Activated CD8-positive, alpha-beta T cell treated with anti-CD3 and anti-CD28 coated beads, Interleukin-2, amount 10 ng/mL, durations not matched to agents 7 days and 5 days (primary cell): ENCODE results near the gene CLMP. TPM values are rescaled to one million over a fixed set of nuclear protein-coding genes. Genes with fewer than 3 reads are reported as not detected.

ENCODE experiments used
- ATAC-seq: fragments of 150-1000 bp; cut with Tn5 transposase; one replicate; pipeline ENCODE4 v1.10.0; 2021; ENCODE audit warnings: moderate library complexity
- CTCF ChIA-PET: fragments of 350-600 bp; sonication (Branson Sonifier 250); formaldehyde crosslinking; loops from one replicate; lab custom pipeline; 2021; ENCODE audit warnings: antibody characterized with exemption; lab: Charles Lee
- POLR2A ChIA-PET: fragments of 350-600 bp; sonication (Branson Sonifier 250); formaldehyde crosslinking; loops from one replicate; lab custom pipeline; 2021; ENCODE audit warnings: antibody characterized with exemption; lab: Charles Lee
- DNase-seq: peaks from one replicate; pipeline ENCODE4 v3.0.0-alpha.2; 2020
- H3K27ac Mint-ChIP-seq: one replicate; pipeline ENCODE4 v1.8.0; 2021; ENCODE audit warnings: mild to moderate bottlenecking, mixed read lengths
- H3K27me3 Mint-ChIP-seq: one replicate; pipeline ENCODE4 v1.8.0; 2021; ENCODE audit warnings: low read depth, mixed read lengths
- H3K36me3 Mint-ChIP-seq: one replicate; pipeline ENCODE4 v1.8.0; 2021; ENCODE audit warnings: low read depth, mixed read lengths
- H3K4me1 Mint-ChIP-seq: one replicate; pipeline ENCODE4 v1.8.0; 2021; ENCODE audit warnings: low read depth, mixed read lengths
- H3K4me3 Mint-ChIP-seq: one replicate; pipeline ENCODE4 v1.8.0; 2021; ENCODE audit warnings: mild to moderate bottlenecking, mixed read lengths
- H3K9me3 Mint-ChIP-seq: one replicate; pipeline ENCODE4 v1.8.0; 2022; ENCODE audit warnings: mixed read lengths; ENCODE audit not compliant: insufficient read depth
- total RNA-seq, 2 experiments: library from RNA; stranded (reverse); gene quantifications; one replicate each; pipeline ENCODE4 v1.2.3, GENCODE V29; 2021

The CLMP gene
- total RNA-seq, 2 experiments from 2014 or later = 0.29 TPM

DNA sequence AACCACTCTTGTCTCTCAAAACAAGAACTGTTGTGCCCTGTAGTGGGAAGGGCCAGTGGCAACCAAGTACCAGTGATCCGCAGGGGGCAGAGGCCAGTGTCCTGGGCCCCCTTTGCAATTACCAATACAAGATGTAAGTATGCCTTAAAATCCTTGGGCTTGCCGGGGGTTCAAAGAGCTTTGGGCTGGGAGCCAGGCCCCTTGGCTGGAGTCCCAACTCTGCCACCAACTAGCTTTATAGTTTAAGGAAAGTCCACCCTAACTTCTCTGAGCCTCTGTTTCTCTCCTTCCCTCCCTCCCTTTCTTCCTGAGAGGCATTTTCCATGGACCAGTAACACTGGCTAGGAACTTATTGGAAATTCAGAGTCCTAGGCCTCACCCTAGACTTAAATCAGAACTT, 15.5 kb downstream of the CLMP start:
- Mint-ChIP-seq H3K4me3 (no peak overlapping the region), H3K27ac (no peak overlapping the region), H3K4me1 (no peaks in the 10 kb centered on the region), H3K36me3 (no peaks in the 10 kb centered on the region), H3K9me3 (no peaks in the 10 kb centered on the region), H3K27me3 (peaks cover 16% of the 10 kb centered on the region)
- ChIA-PET POLR2A (no interaction called here), CTCF (interaction anchor here (1.7 kb wide), 1 partner anchor 68 kb away, joined by 6 read pairs; no protein-coding TSS in a partner anchor)
- DNase-seq = no peak
- no peak for ATAC-seq

DNA sequence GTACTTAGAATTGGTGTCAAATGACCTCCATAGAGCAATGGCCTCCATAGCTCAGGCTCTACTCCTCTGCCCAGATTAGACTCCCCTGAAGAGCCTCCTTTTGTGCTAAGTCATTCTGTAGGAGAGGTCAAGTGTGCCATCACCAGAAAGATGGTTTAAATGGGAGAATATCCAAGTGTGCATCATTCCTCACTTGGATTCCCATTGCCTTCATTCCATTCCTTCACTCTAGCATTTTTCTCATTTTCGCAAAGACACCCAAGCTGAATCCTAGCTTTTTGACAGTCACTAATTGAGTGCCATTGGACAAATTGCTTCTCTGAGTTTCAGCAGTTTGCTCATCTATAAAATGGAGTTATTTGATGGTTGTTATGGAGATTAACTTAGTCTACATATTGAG, 16.9 kb downstream of the CLMP start:
- no peaks in the 10 kb centered on the region for H3K36me3 Mint-ChIP-seq
- no peaks in the 10 kb centered on the region for H3K9me3 Mint-ChIP-seq
- no peaks in the 10 kb centered on the region for H3K4me1 Mint-ChIP-seq
- H3K27me3 Mint-ChIP-seq = peaks cover 13% of the 10 kb centered on the region
- H3K27ac Mint-ChIP-seq = no peak overlapping the region
- H3K4me3 Mint-ChIP-seq = no peak overlapping the region
- DNase-seq = no peak
- ATAC-seq = no peak
- ChIA-PET POLR2A (no interaction called here), CTCF (interaction anchor here (1.2 to 1.7 kb wide), 2 partner anchors 69 to 83 kb away, joined by 3 to 6 read pairs; no protein-coding TSS in a partner anchor)

DNA sequence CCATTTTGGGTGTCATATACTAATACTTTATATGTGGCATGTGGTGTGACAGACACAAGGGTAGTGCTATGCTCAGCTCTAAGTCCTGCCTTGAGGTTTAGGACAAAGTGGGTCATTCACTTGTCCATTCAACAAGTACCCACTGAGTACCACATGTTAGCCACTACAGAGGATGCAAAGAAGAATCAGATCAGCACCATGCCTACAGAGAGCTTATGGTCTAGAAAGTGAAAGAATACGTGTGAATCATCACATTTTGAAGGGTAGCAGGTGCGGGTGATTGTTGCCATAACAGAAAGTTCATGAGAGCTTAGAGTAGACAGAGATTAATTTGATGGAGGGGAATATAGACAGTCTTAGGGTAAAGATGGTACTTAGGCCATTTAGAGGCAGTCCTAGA, 18.3 kb downstream of the CLMP start:
- H3K36me3 Mint-ChIP-seq = no peaks in the 10 kb centered on the region
- ATAC-seq (no peak), DNase-seq (no peak)
- H3K4me1 Mint-ChIP-seq = no peaks in the 10 kb centered on the region
- no peak overlapping the region for H3K4me3 Mint-ChIP-seq
- POLR2A ChIA-PET = no interaction called here
- peaks cover 3% of the 10 kb centered on the region for H3K27me3 Mint-ChIP-seq
- no peaks in the 10 kb centered on the region for H3K9me3 Mint-ChIP-seq
- CTCF ChIA-PET = interaction anchor here (1.7 kb wide), 1 partner anchor 14 kb away, joined by 4 read pairs; no protein-coding TSS in a partner anchor
- H3K27ac Mint-ChIP-seq = no peak overlapping the region

DNA sequence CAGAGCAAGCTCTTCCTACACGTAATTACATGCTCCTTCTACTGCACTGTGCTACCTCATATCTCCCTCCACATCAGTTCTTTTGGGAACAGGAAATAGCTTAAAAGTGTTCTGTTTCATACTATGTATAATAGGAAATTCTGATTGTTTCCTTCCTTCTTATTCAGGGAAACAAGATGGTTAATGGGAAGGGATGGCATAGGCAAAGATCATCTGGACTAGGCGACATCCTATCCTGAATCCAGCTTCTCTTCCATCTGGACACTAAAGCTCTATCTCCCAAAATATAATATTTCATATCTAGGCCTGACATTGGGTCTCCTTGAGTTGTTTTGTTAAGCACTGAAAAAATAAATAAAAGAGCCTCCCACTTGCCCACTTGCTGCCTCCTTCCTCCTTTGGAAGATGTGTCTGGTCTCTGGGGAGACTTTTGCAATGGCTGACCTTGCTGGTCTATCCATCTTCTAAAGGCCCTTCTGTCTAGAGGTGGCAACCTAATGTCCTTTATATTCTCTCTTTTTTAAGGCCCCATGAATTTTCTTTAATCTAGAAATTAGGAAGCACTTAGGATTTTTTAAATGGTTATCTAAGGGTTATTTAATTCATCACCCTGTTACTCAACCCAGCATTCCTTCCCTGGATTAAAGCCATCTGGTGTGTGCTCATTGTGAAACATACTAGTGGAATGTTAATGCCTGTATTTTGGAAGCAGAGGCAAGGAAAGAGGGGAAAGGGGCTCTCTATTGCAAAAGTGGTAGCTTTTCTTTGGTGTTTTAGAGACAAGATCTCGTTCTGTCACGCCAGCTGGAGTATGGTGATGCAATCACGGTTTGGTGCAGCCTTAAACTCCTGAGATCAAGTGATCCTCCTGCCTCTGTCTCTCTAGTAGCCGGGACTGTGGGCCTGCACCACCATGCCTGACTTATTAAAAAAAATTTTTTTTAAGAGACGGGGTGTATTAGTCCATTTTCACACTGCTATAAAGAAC, 20.6 kb downstream of the CLMP start:
- ATAC-seq (no peak), DNase-seq (no peak)
- no peaks in the 10 kb centered on the region for H3K9me3 Mint-ChIP-seq
- CTCF ChIA-PET = interaction anchor here (0.8 to 1.9 kb wide), 6 partner anchors 9 to 233 kb away, joined by 3 to 5 read pairs (median 4); no protein-coding TSS in a partner anchor
- peaks cover 4% of the 10 kb centered on the region for H3K27me3 Mint-ChIP-seq
- H3K4me3 Mint-ChIP-seq = no peak overlapping the region
- POLR2A ChIA-PET = interaction anchor here (0.5 kb wide), 1 partner anchor 645 kb away, joined by 4 read pairs; no protein-coding TSS in a partner anchor
- H3K4me1 Mint-ChIP-seq = no peaks in the 10 kb centered on the region
- H3K36me3 Mint-ChIP-seq = no peaks in the 10 kb centered on the region
- no peak overlapping the region for H3K27ac Mint-ChIP-seq

DNA sequence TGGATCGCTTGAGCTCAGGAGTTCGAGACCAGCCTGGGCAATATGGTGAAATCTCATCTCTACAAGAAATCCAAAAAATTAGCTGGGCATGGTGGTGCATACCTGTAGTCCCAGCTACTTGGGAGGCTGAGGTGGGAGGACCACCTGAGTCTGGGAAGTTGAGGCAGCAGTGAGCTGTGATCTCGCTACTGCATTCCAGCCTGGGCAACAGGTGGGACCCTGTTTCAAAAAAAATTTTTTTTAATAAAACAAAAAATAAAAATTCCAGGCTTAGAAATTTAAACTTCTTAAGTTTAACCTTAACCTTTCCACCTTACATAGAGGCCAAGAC, 21.2 kb downstream of the CLMP start:
- no peak for DNase-seq
- ChIA-PET POLR2A (no interaction called here), CTCF (interaction anchor here (0.8 to 1.7 kb wide), 5 partner anchors 9 to 234 kb away, joined by 3 to 4 read pairs (median 4); no protein-coding TSS in a partner anchor)
- no peak overlapping the region for H3K27ac Mint-ChIP-seq
- no peaks in the 10 kb centered on the region for H3K9me3 Mint-ChIP-seq
- ATAC-seq = no peak
- no peak overlapping the region for H3K4me3 Mint-ChIP-seq
- H3K27me3 Mint-ChIP-seq = peaks cover 7% of the 10 kb centered on the region
- no peaks in the 10 kb centered on the region for H3K36me3 Mint-ChIP-seq
- no peaks in the 10 kb centered on the region for H3K4me1 Mint-ChIP-seq

DNA sequence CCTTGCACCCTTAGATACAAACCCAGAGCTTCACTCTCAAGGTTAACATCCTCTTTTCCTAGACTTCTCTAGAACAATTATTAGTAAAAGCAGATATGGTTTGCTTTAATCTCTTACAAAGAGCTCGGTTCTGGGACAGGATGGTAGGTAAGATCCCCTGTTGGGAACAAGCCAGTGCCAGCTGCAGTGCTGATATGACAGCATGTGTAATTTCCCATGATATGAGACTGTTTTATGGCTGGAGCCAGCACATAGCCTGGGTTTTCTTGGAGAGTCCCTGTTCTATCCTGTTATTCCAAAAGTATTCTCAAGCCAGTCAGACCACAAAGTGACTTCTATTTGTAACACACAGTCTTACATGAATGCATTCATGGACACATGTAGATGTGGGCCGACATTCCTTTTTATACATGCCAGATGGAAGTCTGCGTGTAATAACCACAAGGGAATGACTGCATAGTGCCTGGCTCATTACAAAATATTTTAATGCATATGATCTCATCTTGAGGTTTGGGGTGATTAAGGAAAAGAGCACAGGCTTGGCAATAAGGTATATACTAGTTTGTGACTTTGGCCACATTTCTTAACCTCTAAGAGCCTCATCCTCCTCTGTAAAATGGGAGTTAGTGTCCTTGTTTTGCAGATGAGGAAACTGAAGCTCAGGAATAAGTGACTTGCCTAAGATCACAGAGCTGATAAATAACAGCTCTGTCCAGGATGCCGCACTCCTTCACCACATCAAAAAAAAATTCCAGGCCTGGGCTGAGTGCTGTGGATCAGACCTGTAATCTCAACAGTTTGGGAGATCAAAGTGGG, 21.8 kb downstream of the CLMP start:
- Mint-ChIP-seq H3K4me3 (no peak overlapping the region), H3K27me3 (peaks cover 9% of the 10 kb centered on the region), H3K4me1 (no peaks in the 10 kb centered on the region), H3K9me3 (no peaks in the 10 kb centered on the region), H3K36me3 (no peaks in the 10 kb centered on the region), H3K27ac (no peak overlapping the region)
- CTCF ChIA-PET = interaction anchor here (1.0 to 1.1 kb wide), 3 partner anchors 8 to 88 kb away, joined by 3 to 4 read pairs (median 4); no protein-coding TSS in a partner anchor
- POLR2A ChIA-PET = interaction anchor here (1.0 kb wide), 1 partner anchor 13 kb away, joined by 3 read pairs; no protein-coding TSS in a partner anchor
- DNase-seq (no peak), ATAC-seq (no peak)

DNA sequence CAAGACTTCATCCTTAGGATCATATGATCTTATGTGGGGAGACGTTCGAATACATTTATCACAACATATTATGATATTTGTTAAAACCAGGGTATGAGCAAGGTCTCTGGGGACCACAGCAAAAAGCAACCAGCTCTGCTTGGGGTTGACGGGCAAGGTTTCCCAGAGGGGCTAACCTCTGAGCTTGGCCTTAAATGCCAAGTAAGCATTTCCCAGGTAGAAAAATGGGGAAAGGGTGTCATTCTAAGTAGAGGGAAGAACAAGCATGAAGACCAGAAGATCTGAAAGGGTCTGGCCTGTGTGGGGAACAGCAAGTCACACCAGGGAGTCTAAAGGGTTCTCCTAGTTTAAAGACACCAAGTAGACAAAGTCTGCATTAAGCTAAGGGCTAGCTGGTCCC, 24.1 kb downstream of the CLMP start:
- H3K27me3 Mint-ChIP-seq = peaks cover 7% of the 10 kb centered on the region
- H3K27ac Mint-ChIP-seq = no peak overlapping the region
- H3K4me1 Mint-ChIP-seq = no peaks in the 10 kb centered on the region
- POLR2A ChIA-PET = no interaction called here
- CTCF ChIA-PET = interaction anchor here (0.8 kb wide), 1 partner anchor 130 kb away, joined by 3 read pairs; no protein-coding TSS in a partner anchor
- no peak for ATAC-seq
- H3K4me3 Mint-ChIP-seq = no peak overlapping the region
- H3K9me3 Mint-ChIP-seq = no peaks in the 10 kb centered on the region
- no peak for DNase-seq
- no peaks in the 10 kb centered on the region for H3K36me3 Mint-ChIP-seq

DNA sequence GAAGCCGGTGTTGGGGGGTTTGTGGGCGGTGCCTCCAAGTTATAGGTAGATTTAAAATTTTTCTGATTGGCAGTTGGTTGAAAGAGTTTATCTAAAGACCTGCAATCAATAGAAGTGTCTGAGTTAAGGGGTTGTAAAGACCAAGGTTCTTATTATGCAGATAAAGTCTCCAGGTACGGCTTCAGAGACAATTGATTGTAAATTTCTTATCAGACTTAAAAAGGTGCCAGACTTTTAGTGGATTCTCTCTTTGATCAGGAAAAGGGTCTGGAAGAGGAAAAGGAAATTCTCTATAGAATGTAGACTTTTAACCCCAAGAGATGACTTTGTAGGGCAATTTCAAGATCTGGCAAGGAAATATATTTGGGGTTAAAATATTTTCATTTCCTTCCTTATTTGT, 25.2 kb downstream of the CLMP start:
- H3K4me1 Mint-ChIP-seq = no peaks in the 10 kb centered on the region
- ChIA-PET CTCF (no interaction called here), POLR2A (no interaction called here)
- ATAC-seq = no peak
- DNase-seq = no peak
- H3K27ac Mint-ChIP-seq = no peak overlapping the region
- H3K9me3 Mint-ChIP-seq = no peaks in the 10 kb centered on the region
- no peak overlapping the region for H3K4me3 Mint-ChIP-seq
- peaks cover 7% of the 10 kb centered on the region for H3K27me3 Mint-ChIP-seq
- no peaks in the 10 kb centered on the region for H3K36me3 Mint-ChIP-seq

DNA sequence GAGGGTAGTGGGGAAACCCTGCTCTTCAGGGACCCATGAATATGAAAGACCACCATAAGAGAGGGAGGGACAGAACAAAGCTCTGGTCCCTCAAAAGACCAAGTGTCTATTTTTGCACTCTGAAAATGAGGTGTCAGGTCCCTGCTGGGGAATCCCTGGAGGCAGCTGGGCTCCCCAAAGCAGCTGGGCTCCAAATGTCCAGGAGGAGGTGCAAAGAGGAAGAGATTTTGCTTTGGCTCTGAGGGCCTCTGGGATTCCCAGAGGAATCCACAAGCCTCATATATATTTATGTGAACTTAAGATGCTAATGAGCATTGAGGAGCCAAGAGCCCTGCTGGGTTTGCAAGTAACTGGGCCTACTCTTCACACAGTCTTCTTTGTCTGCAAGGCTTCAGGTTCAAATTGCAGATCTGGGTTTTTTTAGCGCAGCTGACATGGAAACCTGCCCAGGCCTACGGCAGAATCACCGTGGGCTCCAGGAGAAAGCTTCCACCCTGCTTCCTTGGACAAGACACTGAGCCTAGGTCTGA, 26.0 kb downstream of the CLMP start:
- H3K36me3 Mint-ChIP-seq = no peaks in the 10 kb centered on the region
- CTCF ChIA-PET = no interaction called here
- H3K4me1 Mint-ChIP-seq = no peaks in the 10 kb centered on the region
- DNase-seq (no peak), ATAC-seq (no peak)
- H3K27me3 Mint-ChIP-seq = peaks cover 7% of the 10 kb centered on the region
- no peak overlapping the region for H3K27ac Mint-ChIP-seq
- H3K9me3 Mint-ChIP-seq = no peaks in the 10 kb centered on the region
- POLR2A ChIA-PET = no interaction called here
- no peak overlapping the region for H3K4me3 Mint-ChIP-seq

DNA sequence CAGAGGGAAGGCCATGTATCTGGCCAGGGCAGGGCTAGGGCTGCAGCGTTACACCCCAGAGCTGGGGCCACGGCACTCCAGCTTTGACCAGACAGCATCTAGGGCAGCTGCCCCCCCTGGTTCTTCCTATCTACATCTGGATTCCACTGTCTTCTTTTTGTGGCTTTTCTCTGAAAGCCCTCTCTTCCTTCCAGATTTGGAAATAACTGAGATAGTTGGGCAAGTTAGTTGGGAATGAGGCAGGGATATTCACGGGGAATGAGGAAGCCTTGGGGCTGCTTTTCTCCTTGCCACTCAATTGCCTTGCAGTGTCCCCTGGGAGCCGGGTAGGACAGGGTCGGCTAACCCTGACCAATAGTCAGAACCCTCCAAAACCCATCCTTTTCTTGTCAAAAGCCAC, 26.8 kb downstream of the CLMP start:
- Mint-ChIP-seq H3K36me3 (no peaks in the 10 kb centered on the region), H3K4me3 (no peak overlapping the region), H3K4me1 (no peaks in the 10 kb centered on the region), H3K9me3 (no peaks in the 10 kb centered on the region), H3K27me3 (peaks cover 7% of the 10 kb centered on the region), H3K27ac (no peak overlapping the region)
- no peak for DNase-seq
- ChIA-PET POLR2A (no interaction called here), CTCF (interaction anchor here (0.9 to 6.7 kb wide), 3 partner anchors 23 to 77 kb away, joined by 3 to 66 read pairs (median 3); no protein-coding TSS in a partner anchor)
- no peak for ATAC-seq

DNA sequence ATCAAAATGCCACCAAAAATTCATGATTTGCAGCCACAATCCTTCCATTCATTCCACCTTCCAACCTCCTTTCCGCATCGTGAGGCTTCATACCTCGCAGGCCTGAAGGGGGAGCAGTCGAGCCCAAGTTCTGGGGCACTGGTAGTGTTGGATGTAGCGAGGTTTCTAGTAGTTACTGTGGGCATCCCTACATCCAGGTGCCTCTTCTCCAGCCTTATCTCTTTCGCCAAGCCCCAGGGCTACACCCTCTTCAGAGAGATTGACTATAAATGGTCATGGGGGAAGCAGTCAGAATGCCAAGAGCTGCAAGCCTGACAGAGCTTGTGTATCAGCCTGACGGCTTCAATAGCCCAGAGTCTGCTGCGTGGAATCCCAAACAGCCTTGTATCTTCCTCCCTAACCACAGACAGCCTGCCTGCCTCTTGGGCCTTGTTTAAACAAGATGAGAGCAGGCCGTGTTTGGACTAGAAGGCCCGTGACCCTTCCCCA, 28.9 kb downstream of the CLMP start:
- Mint-ChIP-seq H3K27me3 (peaks cover 8% of the 10 kb centered on the region), H3K9me3 (no peaks in the 10 kb centered on the region), H3K4me1 (no peaks in the 10 kb centered on the region), H3K4me3 (no peak overlapping the region), H3K27ac (no peak overlapping the region), H3K36me3 (no peaks in the 10 kb centered on the region)
- peak; percentile 42 for ATAC-seq
- CTCF ChIA-PET = interaction anchor here (0.9 to 6.7 kb wide), 5 partner anchors 13 to 113 kb away, joined by 3 to 66 read pairs (median 5); no protein-coding TSS in a partner anchor
- POLR2A ChIA-PET = no interaction called here
- peak; percentile 30 for DNase-seq
